Esophagus squamous epithelium (tissue), 4 donors: Measurements from ENCODE around the gene ENOSF1.

ENCODE experiments used
- CTCF ChIP-seq, 6 experiments: fragments of 450-650 bp in 4 of 6; fragments of 200-600 bp in 2 of 6; sonication (generic) in 2 of 6; IDR thresholded peaks; one replicate each; pipeline ENCODE4 v1.5.1; 2016 to 2019; ENCODE audit warnings: antibody characterized with exemption in 6 of 6, mild to moderate bottlenecking in 4 of 6, moderate library complexity in 4 of 6
- POLR2A ChIP-seq, 4 donors: fragments of 450-650 bp; IDR thresholded peaks; one replicate each; pipeline ENCODE4 v1.6.1; 2017; ENCODE audit warnings: antibody characterized with exemption in 4 of 4, mild to moderate bottlenecking in 4 of 4, moderate library complexity in 3 of 4

DNA sequence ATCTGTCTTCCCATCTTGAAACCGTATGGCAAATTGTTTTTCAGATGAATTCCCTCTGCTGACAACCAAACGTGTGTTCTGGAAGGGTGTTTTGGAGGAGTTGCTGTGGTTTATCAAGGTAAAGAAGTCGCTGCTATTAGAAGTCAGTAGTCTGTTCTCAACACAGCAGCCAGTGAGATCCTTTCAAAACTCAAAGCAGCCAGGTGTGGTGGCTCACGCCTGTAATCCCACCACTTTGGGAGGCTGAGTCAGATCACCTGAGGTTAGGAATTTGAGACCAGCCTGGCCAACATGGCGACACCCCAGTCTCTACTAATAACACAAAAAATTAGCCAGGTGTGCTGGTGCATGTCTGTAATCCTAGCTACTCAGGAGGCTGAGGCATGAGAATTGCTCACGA, 52.8 kb downstream of the ENOSF1 start:
- TF ChIP-seq POLR2A (IDR thresholded peaks at IDR 0.05) (no peak), CTCF (IDR thresholded peaks at IDR 0.05) (no peak)
